ENCODE measurements around the gene OR5H14.

- no peak for TF ChIP-seq CTCF (IDR thresholded peaks at IDR 0.05)
- TF ChIP-seq POLR2A (IDR thresholded peaks at IDR 0.05), result no peak
These were observed 23.8 kb downstream of the OR5H14 start for GRCh38 chr3:98171071-98171470.

All from lower leg skin (tissue), 3 donors.